SU-DHL-6 (cell line): ENCODE measurements around the gene SLAMF7.
A peak's percentile ranks its signal among the peaks of the same experiment; 100 is the strongest.

Experiments used
- H2AFZ ChIP-seq: fragments of 200-600 bp; sonication (generic); 2 replicates; pipeline ENCODE4 v1.6.1; 2014; ENCODE audit warnings: low read depth, mild to moderate bottlenecking, moderate library complexity, mixed read lengths, antibody characterized with exemption, low read length; ENCODE audit not compliant: severe bottlenecking
- H3F3A ChIP-seq: fragments of 200-600 bp; shearing (Covaris generic); 2 replicates; pipeline ENCODE4 v1.6.0; 2016; ENCODE audit warnings: antibody characterized with exemption, mild to moderate bottlenecking; ENCODE audit not compliant: insufficient read depth
- H3K27ac ChIP-seq: fragments of 200-600 bp; sonication (generic); 2 replicates; pipeline ENCODE4 v1.5.1; 2016; ENCODE audit warnings: low read depth, mild to moderate bottlenecking, low read length, moderate library complexity, mixed read lengths
- H3K27me3 ChIP-seq: fragments of 200-600 bp; sonication (generic), shearing (Covaris generic); 2 replicates; pipeline ENCODE4 v1.6.0; 2014; ENCODE audit warnings: mild to moderate bottlenecking, low read length
- H3K36me3 ChIP-seq: fragments of 200-600 bp; sonication (generic); 2 replicates; pipeline ENCODE4 v1.6.1; 2014; ENCODE audit warnings: mild to moderate bottlenecking, low read length, mixed read lengths
- H3K4me2 ChIP-seq: fragments of 300-600, 200-600 bp; shearing (Covaris generic), sonication (generic); 2 replicates; pipeline ENCODE4 v1.6.0; 2014; ENCODE audit warnings: low read length, low read depth, mild to moderate bottlenecking; ENCODE audit not compliant: poor library complexity, severe bottlenecking
- H3K4me3 ChIP-seq: fragments of 200-600 bp; sonication (generic); 2 replicates; pipeline ENCODE4 v1.5.1; 2014; ENCODE audit warnings: antibody characterized with exemption, low read length, mild to moderate bottlenecking, mixed read lengths; ENCODE audit not compliant: insufficient read depth, poor library complexity, severe bottlenecking
- H3K79me2 ChIP-seq: fragments of 200-600 bp; sonication (generic); 2 replicates; pipeline ENCODE4 v1.6.1; 2014; ENCODE audit warnings: mild to moderate bottlenecking, low read length, moderate library complexity; ENCODE audit not compliant: insufficient read depth
- H3K9ac ChIP-seq: fragments of 200-600 bp; sonication (generic); 2 replicates; pipeline ENCODE4 v1.7.0; 2014; ENCODE audit warnings: mild to moderate bottlenecking, low read length
- H3K9me2 ChIP-seq: fragments of 200-600 bp; sonication (generic); replicated peaks from 2 replicates; pipeline ENCODE4 v1.6.1; 2014; ENCODE audit warnings: low read length; ENCODE audit not compliant: insufficient read depth
- H3K9me3 ChIP-seq: fragments of 200-600 bp; sonication (generic); 2 replicates; pipeline ENCODE4 v1.6.1; 2014; ENCODE audit warnings: low read length, mixed read lengths; ENCODE audit not compliant: insufficient read depth
- H4K20me1 ChIP-seq: fragments of 200-600 bp; sonication (generic); 2 replicates; pipeline ENCODE4 v1.6.1; 2014; ENCODE audit warnings: low read depth, mild to moderate bottlenecking, antibody characterized with exemption, low read length, moderate library complexity, mixed read lengths
- CTCF ChIP-seq: fragments of 200-600 bp; sonication (generic); IDR thresholded peaks from one replicate; pipeline ENCODE4 v1.5.1; 2017; ENCODE audit warnings: antibody characterized with exemption, mild to moderate bottlenecking, low read length, moderate library complexity; ENCODE audit not compliant: insufficient read depth, poor library complexity, severe bottlenecking
- EZH2phosphoT487 ChIP-seq: fragments of 200-600 bp; sonication (generic), shearing (Covaris generic); conservative IDR thresholded peaks from 2 replicates; pipeline ENCODE4 v1.6.1; 2018; ENCODE audit warnings: mild to moderate bottlenecking, antibody characterized with exemption, low read length, moderate library complexity, mixed read lengths

SLAMF7 gene

DNA sequence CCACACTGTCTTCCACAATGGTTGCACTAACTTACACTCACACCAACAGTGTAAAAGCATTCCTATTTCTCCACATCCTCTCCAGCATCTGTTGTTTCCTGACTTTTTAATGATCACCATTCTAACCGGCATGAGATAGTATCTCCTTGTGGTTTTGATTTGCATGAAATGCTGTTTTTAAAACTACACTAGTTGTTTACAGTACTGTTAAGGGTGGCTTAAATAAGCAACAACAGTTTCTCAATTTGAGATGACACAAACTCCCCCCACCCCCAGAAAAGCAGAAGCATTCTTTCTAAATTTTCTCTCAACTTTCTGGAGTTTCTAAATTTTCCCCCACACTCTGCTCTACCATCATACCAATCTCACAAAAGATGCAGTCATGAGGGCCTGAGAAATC, 7.1 kb upstream of the SLAMF7 start:
- H3K27ac ChIP-seq, result no peak overlapping the region
- no peak overlapping the region for H2AFZ ChIP-seq
- no peak overlapping the region for H3K4me3 ChIP-seq
- H3K36me3 ChIP-seq, result no peaks in the 10 kb centered on the region
- no peaks in the 10 kb centered on the region for H3K79me2 ChIP-seq
- no peaks in the 10 kb centered on the region for H3K9me2 ChIP-seq
- H3F3A ChIP-seq, result no peaks in the 10 kb centered on the region
- no peaks in the 10 kb centered on the region for H3K9me3 ChIP-seq
- H3K27me3 ChIP-seq, result no peaks in the 10 kb centered on the region
- TF ChIP-seq EZH2phosphoT487 (no peak), CTCF (no peak)
- H3K4me2 ChIP-seq, result peak overlapping the region; percentile 32
- no peaks in the 10 kb centered on the region for H4K20me1 ChIP-seq
- no peak overlapping the region for H3K9ac ChIP-seq

GRCh38 chr1:160733898-160734297, 5.1 kb upstream of the SLAMF7 start:
- Histone ChIP-seq H3K9me3 (no peaks in the 10 kb centered on the region), H3K79me2 (no peaks in the 10 kb centered on the region), H3K36me3 (no peaks in the 10 kb centered on the region), H3K9ac (no peak overlapping the region), H3K4me2 (peak overlapping the region; percentile 23), H2AFZ (no peak overlapping the region), H3K27me3 (no peaks in the 10 kb centered on the region), H3F3A (no peaks in the 10 kb centered on the region), H3K27ac (no peak overlapping the region), H3K4me3 (no peak overlapping the region), H3K9me2 (no peaks in the 10 kb centered on the region), H4K20me1 (no peaks in the 10 kb centered on the region)
- no peak for TF ChIP-seq CTCF
- TF ChIP-seq EZH2phosphoT487, result no peak

- Histone ChIP-seq H3K9ac (no peak overlapping the region), H3K27me3 (no peaks in the 10 kb centered on the region), H3K4me2 (peak overlapping the region; percentile 23), H3K9me2 (no peaks in the 10 kb centered on the region), H3F3A (no peaks in the 10 kb centered on the region), H3K9me3 (no peaks in the 10 kb centered on the region), H4K20me1 (no peaks in the 10 kb centered on the region), H3K79me2 (no peaks in the 10 kb centered on the region), H2AFZ (no peak overlapping the region), H3K4me3 (no peak overlapping the region), H3K36me3 (no peaks in the 10 kb centered on the region), H3K27ac (no peak overlapping the region)
- TF ChIP-seq EZH2phosphoT487, result no peak
These were observed 4.7 kb upstream of the SLAMF7 start for GRCh38 chr1:160734301-160734700.

GRCh38 chr1:160738271-160738670, 776 bp upstream of the SLAMF7 start:
- Histone ChIP-seq H2AFZ (no peak overlapping the region), H3K9ac (no peak overlapping the region), H4K20me1 (no peaks in the 10 kb centered on the region), H3K9me2 (no peaks in the 10 kb centered on the region), H3K27ac (no peak overlapping the region), H3F3A (no peaks in the 10 kb centered on the region), H3K36me3 (no peaks in the 10 kb centered on the region), H3K9me3 (no peaks in the 10 kb centered on the region), H3K27me3 (no peaks in the 10 kb centered on the region), H3K4me3 (no peak overlapping the region), H3K4me2 (no peak overlapping the region), H3K79me2 (no peaks in the 10 kb centered on the region)
- TF ChIP-seq CTCF (no peak), EZH2phosphoT487 (no peak)
